HG03469 (cell line): ENCODE results near the gene DCTD.

Experiments
- ATAC-seq: cut with Tn5 transposase; IDR thresholded peaks from one replicate; pipeline ENCODE4 v1.9.1; 2021; ENCODE audit warnings: mild to moderate bottlenecking, moderate library complexity, moderate number of reproducible peaks; ENCODE audit not compliant: unreplicated experiment

The DCTD gene

GRCh38 chr4:182894681-182895275, 22.4 kb downstream of the DCTD start:
- ATAC-seq: no peak

- no peak for ATAC-seq
These were observed 23.6 kb downstream of the DCTD start for GRCh38 chr4:182893474-182894080.

GRCh38 chr4:182893047-182893446, 24.1 kb downstream of the DCTD start:
- ATAC-seq: no peak

- no peak for ATAC-seq
These were observed 27.0 kb downstream of the DCTD start for GRCh38 chr4:182890202-182890601.

GRCh38 chr4:182888891-182889290, 28.3 kb downstream of the DCTD start:
- no peak for ATAC-seq

GRCh38 chr4:182886768-182887167, 30.4 kb downstream of the DCTD start:
- no peak for ATAC-seq

- no peak for ATAC-seq
These were observed 31.0 kb downstream of the DCTD start for GRCh38 chr4:182886205-182886604.

- no peak for ATAC-seq
These were observed 31.5 kb downstream of the DCTD start for GRCh38 chr4:182885738-182886077.

- no peak for ATAC-seq
These were observed 32.0 kb downstream of the DCTD start for GRCh38 chr4:182885022-182885737.

GRCh38 chr4:182884040-182884439, 33.1 kb downstream of the DCTD start:
- ATAC-seq: no peak

- ATAC-seq: no peak
These were observed 33.8 kb downstream of the DCTD start for GRCh38 chr4:182883351-182883750.

GRCh38 chr4:182881914-182882313, 35.3 kb downstream of the DCTD start:
- no peak for ATAC-seq

GRCh38 chr4:182880387-182881356, 36.5 kb downstream of the DCTD start:
- no peak for ATAC-seq

- ATAC-seq: no peak
These were observed 37.3 kb downstream of the DCTD start for GRCh38 chr4:182879913-182880312.

- ATAC-seq: no peak
These were observed 38.3 kb downstream of the DCTD start for GRCh38 chr4:182878633-182879495.

GRCh38 chr4:182877326-182877883, 39.8 kb downstream of the DCTD start:
- ATAC-seq: no peak

GRCh38 chr4:182876427-182876826, 40.8 kb downstream of the DCTD start:
- ATAC-seq: no peak

- ATAC-seq: no peak
These were observed 41.5 kb downstream of the DCTD start for GRCh38 chr4:182875453-182876405.

- ATAC-seq: no peak
These were observed 42.3 kb downstream of the DCTD start for GRCh38 chr4:182874797-182875345.
